AG10803 (cell line): ENCODE results near the gene UBE2A.
A peak's percentile ranks its signal among the peaks of the same experiment; 100 is the strongest.

Experiments
- DNase-seq: peaks from one replicate; pipeline ENCODE4 v3.0.0; 2010; ENCODE audit warnings: low read depth
- H3K4me3 ChIP-seq: 2 replicates; pipeline ENCODE4 v1.5.1; 2011; ENCODE audit warnings: mild to moderate bottlenecking, low read length, control low read depth
- TF ChIP-seq, protein P1 (sequence below): conservative IDR thresholded peaks from 2 replicates; pipeline ENCODE4 v1.5.1; 2011; ENCODE audit warnings: mild to moderate bottlenecking, low read length, control low read depth, inconsistent platforms

UBE2A gene

DNA sequence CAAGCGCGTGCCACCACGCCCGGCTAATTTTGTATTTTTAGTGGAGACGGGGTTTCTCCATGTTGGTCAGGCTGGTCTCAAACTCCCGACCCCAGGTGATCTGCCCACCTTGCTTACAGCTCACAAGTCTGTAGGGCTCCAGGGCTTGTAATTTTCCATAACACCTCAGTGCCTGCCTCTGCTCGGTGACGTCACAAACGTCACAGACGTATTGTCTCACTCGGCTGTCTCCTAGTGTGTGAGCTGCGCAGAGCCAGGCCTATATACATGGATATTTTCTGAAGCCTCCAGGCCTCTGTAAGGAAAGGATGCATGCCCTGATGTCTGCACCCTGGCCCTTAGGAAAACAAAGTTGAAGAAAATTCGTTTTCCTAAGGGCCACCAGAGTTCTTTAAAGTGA is 40.4 kb downstream of the UBE2A start:
- no peak overlapping the region for H3K4me3 ChIP-seq
- DNase-seq, result no peak
- TF ChIP-seq, protein P1, sequence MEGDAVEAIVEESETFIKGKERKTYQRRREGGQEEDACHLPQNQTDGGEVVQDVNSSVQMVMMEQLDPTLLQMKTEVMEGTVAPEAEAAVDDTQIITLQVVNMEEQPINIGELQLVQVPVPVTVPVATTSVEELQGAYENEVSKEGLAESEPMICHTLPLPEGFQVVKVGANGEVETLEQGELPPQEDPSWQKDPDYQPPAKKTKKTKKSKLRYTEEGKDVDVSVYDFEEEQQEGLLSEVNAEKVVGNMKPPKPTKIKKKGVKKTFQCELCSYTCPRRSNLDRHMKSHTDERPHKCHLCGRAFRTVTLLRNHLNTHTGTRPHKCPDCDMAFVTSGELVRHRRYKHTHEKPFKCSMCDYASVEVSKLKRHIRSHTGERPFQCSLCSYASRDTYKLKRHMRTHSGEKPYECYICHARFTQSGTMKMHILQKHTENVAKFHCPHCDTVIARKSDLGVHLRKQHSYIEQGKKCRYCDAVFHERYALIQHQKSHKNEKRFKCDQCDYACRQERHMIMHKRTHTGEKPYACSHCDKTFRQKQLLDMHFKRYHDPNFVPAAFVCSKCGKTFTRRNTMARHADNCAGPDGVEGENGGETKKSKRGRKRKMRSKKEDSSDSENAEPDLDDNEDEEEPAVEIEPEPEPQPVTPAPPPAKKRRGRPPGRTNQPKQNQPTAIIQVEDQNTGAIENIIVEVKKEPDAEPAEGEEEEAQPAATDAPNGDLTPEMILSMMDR, result no peak

DNA sequence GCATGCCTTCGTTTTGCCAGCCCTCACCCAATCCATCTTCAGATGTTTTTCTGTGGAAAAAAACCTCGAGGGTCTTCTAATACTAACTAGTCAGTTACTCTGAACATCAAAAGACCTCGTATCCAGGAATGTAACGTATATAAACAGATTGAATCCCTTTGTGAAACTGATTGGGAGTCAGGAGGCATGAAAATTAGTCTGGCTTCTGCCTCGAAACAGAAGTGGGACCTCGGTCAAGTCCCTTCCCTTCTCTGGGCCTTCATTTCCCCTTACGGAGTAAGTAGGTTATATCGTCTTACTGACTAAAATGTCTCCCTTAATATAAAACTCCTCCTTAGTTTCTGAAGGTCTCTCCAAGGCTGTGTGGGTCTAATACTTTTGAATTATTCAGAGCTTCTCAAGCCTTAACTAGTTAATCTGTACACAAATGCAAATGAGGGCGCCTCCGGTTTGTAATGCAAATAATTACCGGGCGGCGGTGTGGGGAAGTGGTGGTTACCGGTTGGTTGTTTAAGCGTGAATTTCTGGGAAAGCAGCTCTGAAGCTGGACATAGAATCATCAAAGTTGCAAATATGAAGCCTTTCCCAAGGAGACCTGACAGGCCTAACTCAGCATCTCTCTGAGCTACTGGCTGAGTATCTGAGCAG is 43.3 kb downstream of the UBE2A start:
- no peak for DNase-seq
- TF ChIP-seq, protein P1, result no peak
- H3K4me3 ChIP-seq, result no peak overlapping the region

DNA sequence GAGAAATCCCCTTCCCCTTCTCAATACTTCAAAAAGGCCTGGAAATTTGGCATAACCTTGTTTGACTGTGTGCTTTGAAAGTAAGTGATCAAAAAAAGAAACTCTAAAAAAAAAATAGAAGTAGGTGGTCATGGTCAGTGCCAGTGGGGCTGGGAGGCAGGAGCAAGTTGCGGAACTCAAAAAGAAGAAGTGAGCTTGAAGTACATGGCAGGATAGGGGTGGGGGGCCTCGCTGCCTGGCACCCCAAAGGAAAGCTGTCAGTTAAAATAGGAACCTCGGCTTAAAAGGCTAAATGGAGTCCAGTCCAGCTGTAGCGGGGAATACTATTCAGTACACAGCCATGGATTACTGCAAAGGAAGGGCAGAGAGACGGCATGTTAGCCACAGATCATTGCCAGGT is 44.1 kb downstream of the UBE2A start:
- TF ChIP-seq, protein P1, result no peak
- DNase-seq, result no peak
- no peak overlapping the region for H3K4me3 ChIP-seq

DNA sequence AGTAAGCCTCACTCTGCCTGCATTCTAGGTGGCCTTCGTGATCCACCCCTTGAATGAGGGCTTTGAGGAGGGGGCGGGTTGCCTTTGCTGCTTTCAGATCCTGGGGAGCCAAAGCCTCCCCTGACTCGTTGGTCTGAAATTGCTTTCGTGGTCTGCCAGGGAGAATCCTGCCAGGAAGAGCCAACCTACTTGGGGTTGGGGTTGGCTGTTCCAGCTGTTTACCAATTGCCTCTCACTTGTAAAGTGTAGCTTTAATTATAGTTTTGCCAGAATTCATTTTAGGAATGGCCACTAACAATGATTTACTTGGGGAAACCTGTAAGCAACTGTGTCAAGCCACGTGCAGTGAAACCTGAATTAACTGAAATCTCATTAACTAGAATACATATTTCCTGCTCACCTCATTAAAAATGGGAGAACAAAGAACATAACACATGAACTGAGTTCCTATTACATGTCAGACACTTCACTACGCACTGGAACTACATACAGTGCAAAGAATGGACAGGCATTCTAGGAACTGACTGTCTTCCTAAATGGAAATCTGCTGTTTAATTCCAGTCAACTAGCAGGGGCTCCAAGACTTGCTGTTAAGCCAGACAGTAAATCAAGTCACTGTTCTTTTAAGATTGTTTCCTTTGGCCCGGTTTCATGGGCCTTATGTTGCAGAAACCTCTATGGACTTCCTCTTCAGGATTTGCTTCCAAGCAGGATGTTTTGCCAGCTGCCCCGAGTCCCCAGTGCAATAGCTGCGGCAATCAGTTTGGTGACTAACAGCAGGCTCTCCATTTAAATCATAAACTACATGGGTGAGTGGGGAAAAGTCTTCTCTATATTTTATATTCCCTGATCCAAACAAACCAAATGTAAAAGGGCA is 48.2 kb downstream of the UBE2A start:
- peak; percentile 71 for DNase-seq
- TF ChIP-seq, protein P1, result no peak
- H3K4me3 ChIP-seq, result no peak overlapping the region

DNA sequence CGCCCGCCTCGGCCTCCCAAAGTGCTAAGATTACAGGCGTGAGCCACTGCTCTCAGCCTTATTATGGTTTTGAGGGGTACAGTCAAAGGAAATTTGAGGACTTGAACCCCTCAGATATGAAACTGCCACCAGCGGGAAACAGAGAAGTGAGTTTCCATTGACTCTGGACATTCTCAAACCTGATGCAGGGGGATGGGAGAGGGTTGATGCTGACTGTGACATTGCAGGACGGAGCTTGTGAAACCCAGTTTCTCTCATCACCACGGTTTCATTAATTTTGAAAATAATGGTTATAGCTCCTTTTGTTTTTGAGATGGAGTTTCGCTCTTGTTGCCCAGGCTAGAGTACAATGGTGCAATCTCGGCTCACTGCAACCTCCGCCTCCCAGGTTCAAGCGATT is 50.1 kb downstream of the UBE2A start:
- no peak overlapping the region for H3K4me3 ChIP-seq
- TF ChIP-seq, protein P1, result no peak
- no peak for DNase-seq

DNA sequence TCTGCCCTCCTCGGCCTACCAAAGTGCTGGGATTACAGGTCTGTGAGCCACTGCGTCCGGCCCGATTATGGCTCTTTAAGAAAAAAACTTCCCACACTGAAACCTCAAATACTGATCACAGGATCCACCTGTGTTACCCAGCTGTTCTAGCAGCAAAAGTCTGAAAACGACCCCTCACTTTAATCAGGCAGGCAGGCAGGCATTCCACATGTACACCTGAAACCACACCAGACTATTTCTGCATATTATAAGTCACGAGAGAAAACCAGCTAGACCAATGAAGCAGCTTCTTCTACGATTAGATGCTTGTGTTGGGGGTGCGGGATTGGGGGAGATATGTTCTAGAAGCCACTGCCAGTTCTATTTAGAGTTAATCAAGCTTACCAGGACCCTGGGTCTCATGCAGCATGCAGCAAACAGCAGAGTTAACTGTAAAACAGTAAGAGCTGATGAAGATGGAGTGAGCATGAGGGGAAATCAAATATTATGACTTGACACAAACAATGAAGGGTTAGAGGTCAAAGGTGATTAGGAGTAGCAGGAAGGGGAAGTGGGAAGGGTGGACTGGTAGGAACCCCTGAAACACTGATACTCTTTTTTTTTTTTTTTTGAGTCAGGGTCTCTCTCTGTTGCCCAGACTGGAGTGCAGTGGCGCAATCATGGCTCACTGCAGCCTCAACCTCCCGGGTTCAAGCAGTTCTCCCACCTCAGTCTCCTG is 50.7 kb downstream of the UBE2A start:
- no peak for DNase-seq
- TF ChIP-seq, protein P1, result no peak
- H3K4me3 ChIP-seq, result no peak overlapping the region

DNA sequence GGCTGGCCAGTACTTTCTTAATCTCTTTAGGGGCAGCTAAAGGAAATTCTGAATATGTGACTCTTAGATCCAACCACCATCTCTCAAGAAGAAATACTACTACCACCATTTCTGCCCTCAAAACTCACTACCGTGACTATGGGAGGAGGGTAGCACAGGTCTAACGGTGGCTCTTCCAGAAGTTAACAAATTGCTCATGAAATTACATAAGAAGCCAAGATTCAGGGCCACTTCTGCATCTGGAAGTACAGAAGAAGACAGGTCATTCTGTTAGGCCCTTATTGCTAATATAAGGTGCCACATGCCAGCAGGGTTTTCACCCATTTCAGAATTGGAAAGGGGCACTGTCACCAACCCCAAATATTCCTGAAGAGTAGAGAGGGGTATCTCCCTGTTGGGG is 51.5 kb downstream of the UBE2A start:
- H3K4me3 ChIP-seq, result no peak overlapping the region
- DNase-seq, result no peak
- TF ChIP-seq, protein P1, result no peak
